Hippocampal formation (tissue), 2 donors: ENCODE results near the gene FAM3A.
A peak's percentile ranks its signal among the peaks of the same experiment; 100 is the strongest.

ENCODE experiments used
- DNase-seq, 2 donors: peaks; one replicate each; lab custom pipeline; 2025; lab: John Stamatoyannopoulos, UW

FAM3A gene

DNA sequence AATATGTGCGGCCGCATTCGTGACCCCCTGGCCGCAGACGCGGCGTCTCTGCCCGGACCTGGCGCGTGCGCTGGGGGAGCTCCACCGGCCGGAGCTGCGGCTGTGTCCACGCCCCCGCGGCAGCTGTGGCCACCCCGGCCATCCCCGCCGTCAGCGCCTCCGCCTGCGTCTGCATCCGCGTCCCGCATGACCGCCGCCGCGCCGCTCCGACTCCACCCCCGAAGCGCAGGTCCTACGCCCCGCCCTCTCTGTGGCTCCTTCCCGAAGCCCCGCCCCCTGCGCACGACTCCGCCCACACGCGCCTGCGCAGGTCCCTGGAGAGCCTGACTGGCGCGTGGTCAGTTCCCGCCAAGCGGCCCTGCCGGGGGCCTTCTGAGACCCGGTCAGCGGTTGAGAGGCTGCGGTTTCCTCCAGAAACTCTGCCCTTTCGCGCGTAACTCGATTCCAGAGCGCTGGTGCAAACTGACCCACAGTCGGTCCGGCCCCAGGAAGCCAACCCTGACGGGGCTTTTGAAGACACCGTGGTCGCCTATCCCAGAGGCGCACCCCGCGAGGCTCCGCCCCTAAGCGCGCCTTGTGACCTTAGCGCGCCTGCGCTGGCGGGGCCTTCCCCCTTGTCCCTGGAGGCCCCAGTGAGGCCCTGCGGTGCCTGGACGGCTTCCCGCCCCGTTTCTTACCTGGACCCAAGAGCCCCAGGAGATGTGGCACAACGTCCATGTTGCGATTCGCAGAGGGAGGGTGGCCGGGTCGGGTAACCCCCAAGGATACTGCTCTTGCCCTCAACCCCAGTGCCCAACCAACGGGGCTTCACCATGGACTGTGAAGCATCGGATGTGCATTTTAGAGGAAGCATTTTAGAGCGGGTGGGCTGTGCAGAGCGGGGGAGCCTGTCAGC lies 37.1 kb downstream of the FAM3A start, which contains the start of gene LAGE3:
LAGE3 (minus strand) TSS at position 554 of the 895 bp plus-strand sequence; CDS start at position 188, 366 bp downstream.
- peak; percentile 84 to 87 for DNase-seq

DNA sequence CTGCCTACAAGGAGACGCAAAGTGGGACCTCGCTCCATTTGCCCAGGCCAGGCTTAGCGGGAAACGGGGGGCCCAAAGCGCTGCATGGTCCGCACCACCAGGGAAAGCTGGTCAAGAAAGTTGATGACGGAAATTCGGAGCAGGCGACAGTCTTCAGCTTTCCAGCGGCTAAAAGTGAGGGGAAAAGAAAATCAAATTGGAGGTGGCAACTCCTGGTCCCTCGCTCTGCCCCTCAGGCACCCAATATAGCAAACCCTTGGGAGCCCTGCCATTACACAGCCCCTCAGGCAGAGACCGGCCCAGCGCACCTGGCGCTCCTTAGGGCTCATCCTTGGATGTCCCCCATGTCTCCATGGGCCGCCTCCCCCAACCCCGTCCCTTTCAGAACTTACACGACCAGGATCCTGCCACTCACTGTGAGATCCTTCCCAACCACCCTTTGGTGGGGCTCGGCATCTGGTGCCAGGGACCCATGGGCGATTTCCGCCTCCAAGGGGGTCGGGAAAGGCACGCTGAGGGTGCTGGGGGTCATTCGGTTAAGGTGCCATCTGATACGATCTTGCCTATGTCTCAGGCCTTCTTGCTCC lies 38.0 kb downstream of the FAM3A start:
- DNase-seq, result no peak

DNA sequence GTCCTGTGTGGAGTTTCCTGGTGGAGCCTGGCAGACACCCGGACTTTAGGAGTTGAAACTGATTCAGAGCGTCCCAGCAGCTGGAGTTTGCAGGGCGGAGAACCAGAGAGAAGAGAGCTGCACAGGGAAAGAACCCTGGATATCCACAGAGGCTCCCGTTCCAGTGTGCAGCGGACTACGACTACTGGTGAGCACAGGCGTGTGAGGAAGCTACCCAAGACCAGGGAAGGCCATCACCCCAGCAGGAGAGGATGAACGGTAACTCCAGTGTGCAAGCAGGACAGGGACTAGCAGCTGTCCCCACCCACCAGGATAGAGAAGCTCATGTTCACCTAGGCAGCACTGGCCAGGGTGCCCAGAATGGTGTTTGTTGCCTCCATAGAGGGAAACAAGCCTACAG lies 39.2 kb downstream of the FAM3A start:
- no peak for DNase-seq

DNA sequence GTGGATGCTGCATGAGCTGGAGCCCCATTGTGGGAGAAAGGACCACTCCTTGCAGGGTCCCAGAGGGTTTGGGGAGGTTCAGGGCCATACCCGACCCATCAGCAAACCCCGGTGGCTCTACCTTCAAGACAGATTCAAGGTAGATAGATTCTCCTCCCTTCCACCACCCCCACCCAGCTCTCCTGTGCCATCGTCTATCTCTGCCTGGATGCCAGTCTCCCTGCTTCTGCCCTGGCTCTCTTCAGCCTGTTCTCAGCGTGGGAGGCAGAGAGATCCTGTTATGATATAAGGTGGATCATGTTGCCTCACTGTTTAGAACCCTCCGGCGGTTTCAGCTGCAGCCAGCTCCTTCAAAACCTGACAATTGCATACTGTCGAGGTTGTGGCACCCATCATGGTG lies 42.3 kb downstream of the FAM3A start:
- no peak for DNase-seq

DNA sequence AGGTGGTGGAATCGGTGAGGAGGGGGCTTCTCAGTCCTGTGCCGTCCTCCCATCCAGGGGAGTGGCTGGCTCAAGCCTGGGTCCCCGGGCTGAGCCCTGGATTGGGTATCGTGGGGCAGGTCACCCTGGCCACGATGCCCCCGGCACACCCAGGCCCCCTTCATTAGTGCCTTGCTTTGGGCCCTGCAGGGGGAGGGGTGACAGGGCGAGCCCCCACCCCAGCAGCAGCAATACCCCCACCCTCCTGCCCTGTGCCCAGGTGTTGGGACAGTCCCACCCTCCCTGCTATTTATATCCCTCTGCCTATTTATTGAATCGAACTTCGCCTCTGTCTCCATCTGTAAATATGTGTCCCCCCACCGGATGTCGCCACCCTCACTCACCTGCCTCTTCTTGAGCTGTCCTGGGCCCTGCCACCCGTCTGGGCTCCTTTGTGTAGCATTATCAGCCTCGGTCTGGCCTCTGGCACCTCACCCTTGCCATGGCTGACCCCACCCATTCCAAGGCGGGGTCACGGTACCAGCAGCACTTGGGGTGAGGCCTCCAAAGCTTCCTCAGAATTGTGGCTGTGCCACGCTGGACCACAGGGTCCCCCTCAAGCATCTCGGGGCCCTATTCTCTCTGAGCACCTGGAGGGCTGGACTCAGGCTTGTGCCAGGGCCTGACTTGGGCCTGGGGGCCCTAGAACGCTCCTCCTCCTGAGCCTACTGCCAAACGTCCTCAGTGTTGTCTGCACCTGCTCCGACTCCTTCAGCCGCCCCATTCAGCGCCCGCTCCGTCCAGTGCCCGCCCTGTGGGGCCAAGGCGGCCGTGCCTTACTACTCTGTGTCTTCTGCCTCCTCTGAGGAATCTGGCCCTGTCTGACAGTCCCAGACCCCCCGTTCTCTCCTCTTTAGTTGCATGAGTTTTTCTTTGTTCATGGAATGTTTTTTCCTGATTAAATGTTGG lies 43.1 kb downstream of the FAM3A start:
- no peak for DNase-seq

DNA sequence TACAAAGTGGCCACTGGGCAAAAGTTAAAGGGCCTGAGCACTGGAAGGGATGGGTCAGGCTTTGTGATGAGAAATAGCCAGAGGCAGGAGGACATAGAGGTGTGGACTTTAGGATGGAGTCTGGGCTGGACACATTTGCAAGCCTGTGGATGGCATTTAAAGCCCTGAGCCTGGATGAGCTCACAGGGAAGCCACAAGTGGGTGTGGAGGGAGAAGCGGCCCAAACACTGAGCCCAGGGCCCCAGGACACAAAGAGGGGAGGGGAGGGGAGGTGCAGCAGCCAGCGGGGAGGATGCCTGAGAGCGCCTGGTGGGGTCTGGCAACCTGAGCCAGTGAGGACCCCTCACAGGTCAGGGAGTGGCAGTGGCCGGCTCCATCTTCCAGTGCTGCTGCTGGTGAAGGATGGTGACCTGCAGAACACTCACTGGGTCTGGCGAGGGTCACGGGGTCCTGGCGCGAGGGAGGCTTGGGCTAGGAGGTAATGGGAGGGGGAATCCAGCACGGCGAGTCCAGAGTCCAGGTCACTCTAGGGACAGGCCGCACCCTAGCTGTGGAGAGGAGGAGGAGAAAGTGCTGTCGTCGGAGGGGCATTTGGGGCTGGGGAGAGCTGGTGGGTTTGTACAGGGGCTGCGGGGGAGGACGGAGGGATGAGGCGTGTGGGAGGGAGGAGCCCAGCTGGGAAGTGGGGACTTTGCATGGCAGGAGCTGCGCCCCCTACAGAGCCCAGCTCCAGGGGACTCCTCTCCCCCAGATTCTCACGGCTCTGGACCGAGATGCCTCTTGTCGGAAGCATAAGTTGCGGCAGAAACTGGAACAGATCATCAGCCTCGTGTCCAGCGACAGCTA lies 44.0 kb downstream of the FAM3A start:
- no peak for DNase-seq

DNA sequence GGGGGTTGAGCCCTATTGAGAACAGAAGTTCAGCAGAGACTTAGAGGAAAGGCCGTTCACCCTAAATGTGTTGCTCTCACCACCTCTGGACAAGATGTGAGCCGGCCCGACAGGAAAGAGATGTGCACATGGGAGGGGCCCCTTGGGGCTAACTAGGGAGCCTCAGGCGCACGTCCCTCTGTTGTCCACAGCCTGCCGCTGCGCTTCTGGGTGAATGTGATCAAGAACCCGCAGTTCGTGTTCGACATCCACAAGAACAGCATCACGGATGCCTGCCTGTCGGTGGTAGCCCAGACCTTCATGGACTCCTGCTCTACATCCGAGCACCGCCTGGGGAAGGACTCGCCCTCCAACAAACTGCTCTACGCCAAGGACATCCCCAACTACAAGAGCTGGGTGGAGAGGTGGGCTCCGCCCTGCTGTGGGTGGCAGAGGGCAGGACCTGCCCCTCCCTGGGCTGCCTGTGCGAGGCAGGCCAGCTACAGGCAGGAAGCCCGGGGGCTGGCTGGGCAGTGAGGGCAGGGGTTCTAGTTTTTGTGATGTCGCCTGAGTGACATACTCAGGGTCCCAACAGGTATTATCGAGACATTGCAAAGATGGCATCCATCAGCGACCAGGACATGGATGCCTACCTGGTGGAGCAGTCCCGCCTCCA lies 45.0 kb downstream of the FAM3A start:
- DNase-seq, result no peak

DNA sequence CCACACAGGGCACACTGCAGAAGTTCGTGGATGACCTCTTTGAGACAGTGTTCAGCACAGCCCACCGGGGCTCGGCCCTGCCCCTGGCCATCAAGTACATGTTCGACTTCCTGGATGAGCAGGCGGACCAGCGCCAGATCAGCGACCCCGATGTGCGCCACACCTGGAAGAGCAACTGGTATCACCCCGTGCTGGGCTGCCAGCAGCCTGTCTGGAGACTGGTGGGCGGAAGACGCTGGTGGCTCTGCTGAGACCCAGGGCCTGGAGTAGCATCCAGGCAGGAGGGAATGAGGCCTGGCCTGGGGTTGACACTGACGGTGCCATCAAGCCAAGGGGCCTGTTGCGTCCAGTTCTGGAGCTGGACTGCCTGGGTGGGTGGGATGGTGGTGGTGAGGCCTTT lies 45.6 kb downstream of the FAM3A start:
- no peak for DNase-seq

DNA sequence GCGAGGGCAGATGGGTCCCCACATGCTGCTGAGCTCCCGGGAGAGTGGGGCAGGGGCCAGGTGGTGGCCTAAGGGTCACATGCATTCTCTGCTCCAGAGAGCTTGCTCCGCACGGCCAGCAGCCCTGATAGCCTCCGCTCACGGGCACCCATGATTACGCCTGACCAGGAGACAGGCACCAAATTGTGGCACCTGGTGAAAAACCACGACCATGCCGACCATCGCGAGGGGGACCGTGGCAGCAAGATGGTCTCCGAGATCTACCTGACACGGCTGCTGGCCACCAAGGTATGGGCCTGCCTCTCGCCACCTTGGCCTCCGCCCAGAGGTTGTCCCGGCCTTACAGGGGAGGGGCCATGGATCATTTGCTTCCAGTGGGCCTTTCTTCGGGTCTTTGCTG lies 46.2 kb downstream of the FAM3A start:
- DNase-seq, result no peak

DNA sequence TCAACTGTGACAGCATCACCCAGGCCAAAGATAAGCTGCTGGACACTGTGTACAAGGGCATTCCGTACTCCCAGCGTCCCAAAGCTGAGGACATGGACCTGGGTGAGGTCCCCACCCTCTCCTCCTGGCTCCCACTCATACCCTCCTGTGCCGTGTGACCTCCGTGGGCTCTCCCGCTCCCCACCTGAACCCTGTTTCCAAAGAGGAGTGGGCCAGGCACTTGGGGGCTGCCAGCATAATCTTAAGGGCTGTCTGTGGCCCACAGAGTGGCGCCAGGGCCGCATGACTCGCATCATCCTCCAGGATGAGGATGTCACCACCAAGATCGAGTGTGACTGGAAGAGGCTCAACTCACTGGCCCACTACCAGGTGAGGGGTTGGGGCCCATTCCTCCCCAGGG lies 46.9 kb downstream of the FAM3A start:
- no peak for DNase-seq

DNA sequence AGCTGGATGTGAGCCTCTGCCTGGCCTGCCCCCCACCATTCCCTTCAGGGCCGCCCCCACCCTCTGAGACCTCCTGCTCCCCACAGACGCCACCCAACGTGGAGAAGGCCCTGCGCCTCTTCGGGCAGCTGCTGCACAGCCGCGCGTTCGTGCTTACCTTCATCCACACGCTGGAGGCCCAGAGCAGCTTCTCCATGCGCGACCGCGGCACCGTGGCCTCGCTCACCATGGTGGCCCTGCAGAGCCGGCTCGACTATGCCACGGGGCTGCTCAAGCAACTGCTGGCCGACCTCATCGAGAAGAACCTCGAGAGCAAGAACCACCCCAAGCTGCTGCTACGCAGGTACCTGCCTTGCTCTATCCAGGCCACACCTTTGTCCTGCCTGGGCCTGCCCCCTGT lies 47.8 kb downstream of the FAM3A start:
- no peak for DNase-seq

DNA sequence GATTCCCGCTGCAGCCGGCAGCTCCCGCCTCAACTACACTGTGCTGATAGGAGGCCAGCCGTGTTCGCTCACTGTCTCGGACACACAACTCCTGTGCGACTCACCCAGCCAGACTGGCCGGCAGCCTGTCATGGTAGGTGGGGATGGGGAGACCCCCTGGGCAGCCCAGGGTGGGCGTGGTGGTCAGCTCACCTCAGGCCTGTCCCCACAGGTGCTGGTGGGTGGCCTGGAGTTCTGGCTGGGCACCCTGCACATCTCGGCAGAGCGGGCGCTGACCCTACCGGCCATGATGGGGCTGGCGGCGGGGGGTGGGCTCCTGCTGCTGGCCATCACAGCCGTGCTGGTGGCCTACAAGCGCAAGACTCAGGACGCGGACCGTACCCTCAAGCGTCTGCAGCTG lies 48.5 kb downstream of the FAM3A start:
- DNase-seq, result no peak

DNA sequence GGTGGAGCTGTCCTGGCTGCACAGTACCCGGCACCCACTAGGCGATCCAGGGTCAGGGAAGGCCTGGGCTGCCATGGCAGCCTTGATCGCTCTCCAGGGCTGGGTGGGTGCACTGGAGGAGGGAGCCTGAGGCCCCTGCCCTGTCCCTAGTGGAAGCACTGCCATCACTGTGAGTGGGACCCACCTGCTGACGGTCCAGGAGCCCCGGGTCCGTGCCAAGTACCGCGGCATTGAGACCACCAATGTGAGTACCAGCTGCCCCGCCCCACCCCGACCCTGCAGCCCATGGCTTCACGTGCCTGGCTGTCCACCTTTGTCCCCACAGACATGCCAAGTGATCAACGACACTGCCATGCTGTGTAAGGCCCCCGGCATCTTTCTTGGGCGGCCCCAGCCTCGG lies 49.1 kb downstream of the FAM3A start:
- DNase-seq, result no peak

DNA sequence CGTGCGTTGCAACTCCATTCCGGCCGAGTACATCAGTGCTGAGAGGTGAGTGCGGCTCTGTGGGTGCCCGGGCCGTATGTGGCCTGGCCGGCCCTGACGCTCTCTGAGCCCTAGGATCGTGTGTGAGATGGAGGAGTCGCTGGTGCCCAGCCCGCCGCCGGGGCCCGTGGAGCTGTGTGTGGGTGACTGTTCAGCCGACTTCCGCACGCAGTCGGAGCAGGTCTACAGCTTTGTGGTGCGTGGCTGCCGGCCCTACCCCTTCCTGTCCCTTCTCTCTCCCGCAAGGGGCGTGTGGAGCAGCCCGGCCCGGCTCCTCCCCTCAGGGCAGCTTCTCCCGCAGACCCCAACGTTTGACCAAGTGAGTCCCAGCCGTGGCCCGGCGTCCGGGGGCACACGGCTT lies 50.0 kb downstream of the FAM3A start:
- no peak for DNase-seq

DNA sequence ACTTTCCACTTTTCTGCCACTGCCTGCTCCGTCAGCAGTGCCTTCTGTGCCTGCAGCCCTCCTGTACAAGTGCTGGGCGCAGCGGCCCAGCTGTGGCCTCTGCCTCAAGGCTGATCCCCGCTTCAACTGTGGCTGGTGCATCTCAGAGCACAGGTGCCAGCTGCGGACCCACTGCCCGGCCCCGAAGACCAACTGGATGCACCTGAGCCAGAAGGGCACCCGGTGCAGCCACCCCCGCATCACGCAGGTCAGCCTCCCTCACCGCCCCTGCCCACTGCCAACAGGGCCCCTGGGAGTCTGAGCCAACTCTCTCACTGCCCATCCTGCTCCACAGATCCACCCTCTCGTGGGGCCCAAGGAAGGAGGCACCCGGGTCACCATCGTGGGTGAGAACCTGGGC lies 50.4 kb downstream of the FAM3A start:
- no peak for DNase-seq

DNA sequence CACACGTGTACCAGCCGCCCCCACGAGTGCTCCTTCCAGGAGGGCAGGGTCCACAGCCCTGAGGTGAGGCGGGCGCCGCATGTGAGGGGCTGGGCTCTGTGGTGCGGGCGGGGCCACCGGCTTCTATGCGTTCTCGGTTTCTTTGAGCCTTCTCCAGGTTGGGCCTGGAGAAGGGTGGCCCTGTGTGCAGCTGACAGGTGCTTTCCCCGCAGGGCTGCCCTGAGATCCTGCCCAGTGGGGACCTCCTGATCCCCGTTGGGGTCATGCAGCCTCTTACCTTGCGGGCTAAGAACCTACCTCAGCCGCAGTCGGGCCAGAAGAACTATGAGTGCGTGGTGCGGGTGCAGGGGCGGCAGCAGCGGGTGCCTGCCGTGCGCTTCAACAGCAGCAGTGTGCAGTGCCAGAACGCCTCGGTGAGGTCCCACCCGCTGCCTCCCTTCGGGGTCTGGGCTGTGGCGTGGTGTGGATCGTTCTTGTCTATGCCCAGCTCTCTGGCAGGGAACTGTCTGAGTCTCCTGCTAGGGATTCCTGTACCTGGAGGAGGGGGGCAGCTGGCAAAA lies 51.1 kb downstream of the FAM3A start:
- DNase-seq, result no peak

DNA sequence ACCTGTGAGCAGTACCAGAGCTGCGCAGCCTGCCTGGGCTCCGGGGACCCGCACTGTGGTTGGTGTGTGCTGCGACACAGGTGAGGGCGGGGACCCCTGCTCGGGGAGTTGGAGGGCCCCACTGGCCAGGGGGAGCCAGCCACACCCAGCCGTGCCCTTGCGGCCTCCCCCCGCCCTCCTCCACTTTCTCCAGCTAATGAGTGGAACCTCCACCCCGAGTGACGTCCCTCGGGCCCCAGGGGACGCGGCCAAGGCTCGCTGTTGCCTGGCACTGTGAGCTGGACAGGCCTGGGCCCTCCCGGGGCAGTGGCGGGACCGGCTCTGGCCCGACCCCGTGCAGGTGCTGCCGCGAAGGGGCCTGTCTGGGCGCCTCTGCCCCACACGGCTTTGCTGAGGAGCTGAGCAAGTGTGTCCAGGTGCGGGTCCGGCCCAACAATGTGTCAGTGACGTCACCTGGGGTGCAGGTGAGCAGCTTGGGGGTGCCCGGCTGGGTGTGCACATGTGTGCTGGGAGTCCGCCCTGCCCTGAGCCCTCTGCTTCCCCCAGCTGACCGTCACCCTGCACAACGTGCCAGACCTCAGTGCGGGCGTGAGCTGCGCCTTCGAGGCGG lies 52.3 kb downstream of the FAM3A start:
- no peak for DNase-seq

DNA sequence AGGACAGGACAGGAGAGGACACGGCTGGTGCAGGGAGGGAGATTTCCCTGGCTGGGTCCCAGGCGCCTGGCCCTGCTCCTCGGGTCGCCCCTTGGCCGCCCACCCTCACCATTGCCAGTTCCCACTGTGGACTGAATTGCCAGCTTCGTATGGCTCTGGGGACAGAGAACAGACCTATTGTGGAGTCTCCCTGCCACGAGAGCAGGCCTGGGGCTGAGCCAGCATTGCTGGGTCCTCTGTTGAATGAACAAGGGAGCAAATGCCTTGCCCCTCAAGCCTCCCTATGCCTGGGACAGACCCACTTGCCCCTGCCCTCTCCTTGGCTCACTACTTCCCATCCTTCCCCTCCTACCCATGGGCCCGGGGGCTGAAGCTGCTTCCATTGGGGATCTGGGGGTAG lies 53.6 kb downstream of the FAM3A start:
- DNase-seq, result peak in 1 of 2 donors; percentile 21

DNA sequence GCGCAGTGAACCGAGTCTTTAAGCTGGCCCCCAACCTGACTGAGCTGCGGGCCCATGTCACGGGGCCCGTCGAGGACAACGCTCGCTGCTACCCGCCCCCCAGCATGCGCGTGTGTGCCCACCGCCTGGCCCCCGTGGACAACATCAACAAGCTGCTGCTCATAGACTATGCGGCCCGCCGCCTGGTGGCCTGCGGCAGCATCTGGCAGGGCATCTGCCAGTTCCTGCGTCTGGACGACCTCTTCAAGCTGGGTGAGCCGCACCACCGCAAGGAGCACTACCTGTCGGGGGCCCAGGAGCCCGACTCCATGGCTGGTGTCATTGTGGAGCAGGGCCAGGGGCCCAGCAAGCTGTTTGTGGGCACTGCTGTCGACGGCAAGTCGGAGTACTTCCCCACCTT lies 55.7 kb downstream of the FAM3A start:
- DNase-seq, result no peak

DNA sequence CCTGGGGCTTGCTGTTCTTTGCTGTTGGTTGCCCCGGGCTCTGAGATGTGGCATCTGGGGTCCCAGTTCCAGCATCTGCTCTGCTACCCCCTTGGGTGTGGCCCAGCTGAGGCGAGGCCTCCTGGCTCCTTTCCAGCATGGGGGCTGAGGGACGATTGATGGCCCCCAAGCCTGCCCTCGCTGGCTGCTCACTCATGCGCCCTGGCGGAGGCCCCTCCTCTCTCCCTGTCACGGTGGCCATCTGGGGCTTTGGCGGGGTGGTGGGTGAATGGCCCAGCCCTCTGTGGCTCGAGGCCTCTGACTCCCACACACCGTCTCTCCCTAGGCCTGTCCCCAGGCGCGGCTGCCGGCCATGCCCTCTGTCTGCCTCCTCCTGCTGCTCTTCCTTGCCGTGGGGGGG lies 56.2 kb downstream of the FAM3A start:
- DNase-seq, result no peak
